ENCODE results near the gene ZNF469. TPM values are rescaled to one million over a fixed set of nuclear protein-coding genes. Genes with fewer than 3 reads are reported as not detected.

ZNF469 gene
- polyA plus RNA-seq, 12 donors, result 3.8 to 31.0 (median 5.8) TPM

DNA sequence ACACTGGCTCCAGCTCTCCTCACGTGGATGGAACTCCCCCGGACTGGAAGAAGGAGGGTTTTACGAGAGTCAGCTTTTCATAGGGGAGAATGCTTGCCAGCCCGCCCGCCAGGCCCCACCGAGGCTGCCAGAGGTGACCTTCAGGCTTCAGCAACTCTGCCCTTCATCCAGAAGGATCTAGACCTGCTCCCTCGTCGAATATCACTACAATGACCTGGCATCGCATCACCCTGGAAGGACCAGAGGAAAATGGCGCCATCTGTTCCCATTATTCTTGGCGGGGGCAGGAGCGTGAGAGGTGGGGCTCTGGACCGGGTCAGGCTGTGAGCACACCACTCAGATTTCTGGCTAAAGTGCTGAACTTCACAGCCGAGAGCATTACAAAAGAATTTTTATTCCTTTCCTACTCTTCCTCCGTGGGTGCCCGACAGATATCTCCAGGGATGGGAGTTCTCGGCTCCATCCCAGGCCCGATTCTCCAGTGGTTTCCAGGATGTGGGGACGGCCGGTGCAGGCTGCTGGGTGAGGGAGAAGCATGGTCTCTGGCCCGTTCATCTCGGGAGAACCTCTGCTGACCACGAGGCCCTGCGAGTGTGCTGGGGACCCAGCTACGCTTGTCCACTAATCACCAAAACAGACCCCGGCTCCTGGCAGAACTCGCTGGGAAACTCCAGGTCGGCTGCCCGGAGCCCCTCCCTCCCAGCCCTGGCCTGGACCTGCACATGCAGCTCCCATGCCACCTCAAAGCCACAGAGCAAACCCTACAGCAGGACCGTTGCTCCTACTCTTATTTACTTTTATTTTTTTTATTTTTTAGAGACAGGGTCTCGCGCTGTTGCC lies 36.8 kb upstream of the ZNF469 start:
- DNase-seq, result peak; percentile 58

DNA sequence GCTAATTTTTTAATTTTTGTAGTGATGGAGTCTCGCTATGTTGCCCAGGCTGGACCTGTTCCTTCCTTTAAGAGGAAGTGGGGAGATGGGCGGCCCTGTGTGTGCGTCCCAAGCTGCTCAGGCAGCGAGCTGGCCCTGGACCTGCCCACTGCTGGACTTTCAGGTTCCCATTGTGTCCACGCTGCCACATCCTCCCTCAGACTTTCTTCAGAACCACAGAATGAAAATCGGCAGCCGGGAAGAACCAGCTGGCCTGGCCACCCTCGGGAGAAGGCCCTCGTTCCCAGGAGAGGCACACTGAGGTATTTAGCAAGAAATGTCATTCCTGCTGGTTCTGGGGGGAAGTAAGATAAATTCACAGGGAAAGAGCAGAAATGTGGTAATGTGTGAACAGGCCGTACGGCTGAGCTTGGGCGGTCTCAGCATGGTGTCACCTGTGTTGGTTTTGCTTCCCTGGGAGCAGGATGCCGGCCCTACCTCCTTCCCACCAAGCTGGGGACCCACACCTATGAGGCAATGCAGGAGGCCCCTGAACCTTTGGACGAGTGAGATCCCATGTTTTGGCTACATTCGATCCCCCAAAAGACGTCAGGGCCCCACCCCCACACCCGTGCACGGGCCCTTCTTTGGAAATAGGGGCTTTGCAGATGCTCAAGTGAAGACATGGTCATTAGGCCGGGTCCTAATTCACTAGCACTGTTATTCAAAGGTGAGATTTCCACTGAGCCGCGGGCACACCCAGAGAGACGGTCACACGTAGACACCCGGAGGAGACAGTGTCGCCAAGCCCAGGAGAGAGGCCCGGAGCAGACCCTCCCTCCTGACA lies 35.9 kb upstream of the ZNF469 start:
- no peak for DNase-seq

DNA sequence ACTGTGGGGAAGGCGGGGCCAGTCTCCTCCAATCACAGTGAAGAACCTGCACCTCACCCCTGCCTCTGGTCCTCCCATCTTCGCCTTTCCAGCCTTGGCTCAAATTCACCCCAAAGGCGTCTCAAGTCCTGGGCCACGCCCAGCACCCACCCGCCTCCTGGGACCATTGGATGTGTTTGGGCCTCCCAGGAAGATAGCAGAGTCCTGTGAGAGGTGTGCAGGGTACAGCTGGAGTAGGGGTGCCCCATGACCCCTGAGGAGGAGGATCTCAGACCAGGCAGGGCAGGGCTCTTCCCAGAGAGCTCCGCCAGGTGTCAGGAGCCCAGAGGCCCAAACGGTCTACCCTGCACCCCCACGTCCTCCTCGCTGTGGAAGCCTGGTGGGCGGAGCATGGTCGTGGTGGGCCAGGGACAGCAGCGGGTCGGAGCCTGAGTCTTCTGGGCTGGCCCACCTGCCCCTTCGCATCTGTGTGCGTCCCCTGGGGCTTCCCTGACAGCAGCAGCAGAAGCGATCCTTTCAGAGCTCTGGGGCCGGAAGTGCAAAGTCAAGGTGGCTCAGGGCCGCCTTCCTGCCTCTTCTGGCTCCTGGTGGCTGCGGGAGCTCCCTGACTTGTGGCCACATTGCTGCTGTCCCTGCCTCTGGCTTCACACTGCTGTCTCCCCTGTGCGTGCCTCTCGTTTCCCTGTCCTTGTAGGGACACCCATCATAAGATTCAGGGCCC lies 34.9 kb upstream of the ZNF469 start:
- DNase-seq, result no peak

DNA sequence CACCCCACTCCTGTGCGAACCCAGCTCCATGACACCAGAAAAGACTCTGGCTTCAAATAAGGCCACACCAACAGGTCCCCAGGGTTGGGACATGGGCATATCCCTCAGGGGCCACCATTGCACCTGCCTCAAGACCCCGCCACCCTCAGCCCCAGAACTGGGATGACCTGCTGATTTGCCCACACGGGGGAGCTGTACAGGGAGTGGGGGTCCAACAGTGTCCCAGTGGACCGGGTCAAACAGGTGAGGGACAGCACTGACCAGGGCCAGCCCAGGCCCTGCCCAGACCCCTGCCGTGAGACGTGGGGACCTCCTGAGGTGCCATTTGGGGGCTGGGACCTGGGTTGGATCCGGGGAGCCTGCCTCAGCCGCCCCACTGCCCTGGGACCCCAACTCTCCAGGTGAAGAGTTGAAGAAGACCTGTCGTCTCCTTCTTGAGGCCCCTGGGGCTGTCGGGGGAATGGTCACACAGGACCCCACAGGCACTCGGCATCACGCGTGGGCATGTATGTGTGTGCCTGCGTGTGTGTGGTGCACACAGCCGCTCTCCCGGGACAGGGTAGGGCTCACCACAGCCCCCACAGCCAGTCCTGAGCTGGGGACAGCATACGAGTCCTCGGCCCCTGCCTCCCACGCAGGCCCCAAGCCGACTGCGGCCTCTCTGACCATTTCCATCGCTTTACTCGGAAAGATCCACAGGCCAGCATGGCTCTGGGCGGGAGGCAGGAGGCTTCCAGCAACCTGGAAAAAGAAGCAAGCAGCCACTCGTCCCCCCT lies 34.2 kb upstream of the ZNF469 start:
- DNase-seq, result no peak

DNA sequence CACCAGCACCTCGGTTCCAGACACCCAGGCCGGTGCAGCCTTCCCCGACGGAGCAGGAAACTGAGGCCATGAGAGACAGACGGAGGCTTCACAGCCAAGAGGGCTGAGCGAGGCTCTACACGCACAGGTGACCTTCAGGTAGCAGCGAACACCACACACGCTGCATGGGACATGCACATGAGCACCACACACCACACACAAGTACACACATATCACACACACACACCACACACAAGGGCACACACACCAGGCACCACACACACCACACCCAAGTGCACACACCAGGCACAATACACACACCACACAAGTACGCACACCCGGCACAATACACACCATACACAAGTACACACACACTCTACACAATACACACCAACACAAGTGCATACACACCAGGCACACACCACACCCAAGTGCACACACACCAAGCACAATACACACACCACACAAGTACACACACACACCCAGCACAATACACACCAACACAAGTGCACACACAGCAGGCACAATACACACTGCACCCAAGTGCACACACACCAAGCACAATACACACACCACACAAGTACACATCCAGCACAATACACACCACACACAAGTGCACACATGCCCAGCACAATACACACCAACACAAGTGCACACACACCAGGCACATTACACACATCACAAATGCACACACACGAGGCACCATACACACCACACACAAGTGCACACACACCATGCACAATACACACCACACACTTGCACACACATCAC lies 33.4 kb upstream of the ZNF469 start:
- no peak for DNase-seq

DNA sequence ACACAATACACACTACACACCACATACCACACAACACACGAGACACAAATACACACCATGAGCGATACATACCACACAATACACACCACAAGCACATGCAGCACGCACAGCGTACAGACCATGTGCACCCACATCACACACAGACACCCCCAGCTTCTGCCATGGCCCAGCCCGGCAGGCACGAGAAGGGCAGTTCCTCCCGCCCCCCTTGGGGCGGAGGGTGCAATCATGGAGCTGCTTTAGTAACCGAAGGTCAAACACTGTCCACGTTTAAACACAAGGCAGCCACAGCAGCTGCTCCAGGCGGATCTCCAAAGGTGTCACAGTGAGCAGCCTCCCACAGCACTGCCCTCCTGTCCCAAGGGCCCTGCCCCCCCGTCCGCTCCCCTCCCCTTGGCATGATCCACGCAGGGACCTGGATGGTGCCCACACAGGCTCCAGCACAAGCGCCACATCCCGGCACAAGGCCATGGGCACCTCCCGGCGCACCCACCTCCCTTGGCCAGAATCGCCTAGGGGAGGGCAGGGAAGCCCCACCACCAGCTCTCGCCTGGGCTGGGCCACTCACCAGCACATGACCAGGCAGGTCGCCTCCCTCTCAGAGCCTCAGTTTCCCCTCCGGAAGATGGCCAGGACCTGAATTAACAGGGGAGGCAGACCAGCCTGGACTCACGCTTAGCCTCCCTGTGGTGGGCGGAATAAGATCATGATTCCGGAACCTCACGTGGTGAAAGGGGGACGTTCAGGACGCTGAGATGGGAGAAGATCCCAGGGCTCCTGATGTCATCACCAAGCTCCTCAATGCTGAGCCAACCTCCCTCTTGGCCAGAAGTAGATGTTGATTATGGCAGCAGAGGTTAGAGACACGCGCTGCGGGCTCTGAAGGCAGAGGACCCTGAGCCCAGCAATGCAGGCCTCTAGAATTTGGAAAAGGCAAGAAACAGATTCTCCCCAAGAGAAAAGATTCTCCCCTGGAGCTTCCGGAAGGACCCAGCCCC lies 32.6 kb upstream of the ZNF469 start:
- DNase-seq, result no peak

DNA sequence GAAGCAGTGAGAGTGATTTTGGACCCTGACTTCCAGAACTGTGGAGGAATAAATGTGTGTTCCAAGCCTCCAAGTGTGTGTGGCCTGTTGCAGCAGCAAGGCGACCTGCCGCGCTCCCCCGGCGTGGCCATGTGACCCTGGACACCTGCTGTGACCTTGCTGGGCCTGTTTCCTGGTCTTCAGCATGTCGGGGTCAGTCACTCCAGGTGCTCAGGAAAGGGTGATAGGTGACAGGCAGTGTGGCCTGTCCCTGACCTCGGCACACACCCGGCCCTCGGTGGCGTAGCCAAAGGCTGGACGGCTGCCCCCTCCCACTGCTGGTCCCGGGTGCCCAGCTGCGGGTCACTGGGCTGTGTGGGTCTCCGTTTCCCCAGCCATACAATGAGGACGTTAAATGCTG lies 31.8 kb upstream of the ZNF469 start:
- DNase-seq, result no peak

DNA sequence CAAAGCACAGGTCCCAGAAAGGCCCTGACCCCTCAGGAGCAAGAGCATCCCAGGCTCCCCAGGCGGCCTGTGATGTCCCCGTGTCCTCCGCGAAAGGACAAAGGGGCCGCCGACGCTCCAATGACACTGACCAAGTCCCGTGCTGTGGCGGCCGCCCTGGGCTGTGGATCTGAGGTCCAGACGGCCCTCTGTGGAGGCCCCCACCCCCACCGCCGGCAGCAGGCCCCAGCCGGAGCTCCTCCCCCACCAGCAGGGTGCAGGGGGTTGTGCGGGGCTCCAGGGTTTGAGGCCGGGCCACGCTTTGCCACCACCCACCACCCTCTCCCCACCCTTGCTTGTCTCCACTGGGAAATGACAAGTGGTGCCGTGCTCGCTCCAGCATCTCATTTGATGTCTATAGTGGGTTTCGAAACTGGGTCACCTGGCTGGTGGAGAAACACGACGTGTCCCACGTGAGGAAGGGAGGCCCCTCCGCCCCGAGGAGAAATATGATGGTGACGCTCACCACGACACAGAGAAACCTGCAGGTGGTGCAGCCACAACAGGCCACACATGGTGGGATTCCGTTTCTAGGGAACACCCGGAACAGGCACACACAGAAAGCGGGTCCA lies 31.2 kb upstream of the ZNF469 start:
- DNase-seq, result no peak

DNA sequence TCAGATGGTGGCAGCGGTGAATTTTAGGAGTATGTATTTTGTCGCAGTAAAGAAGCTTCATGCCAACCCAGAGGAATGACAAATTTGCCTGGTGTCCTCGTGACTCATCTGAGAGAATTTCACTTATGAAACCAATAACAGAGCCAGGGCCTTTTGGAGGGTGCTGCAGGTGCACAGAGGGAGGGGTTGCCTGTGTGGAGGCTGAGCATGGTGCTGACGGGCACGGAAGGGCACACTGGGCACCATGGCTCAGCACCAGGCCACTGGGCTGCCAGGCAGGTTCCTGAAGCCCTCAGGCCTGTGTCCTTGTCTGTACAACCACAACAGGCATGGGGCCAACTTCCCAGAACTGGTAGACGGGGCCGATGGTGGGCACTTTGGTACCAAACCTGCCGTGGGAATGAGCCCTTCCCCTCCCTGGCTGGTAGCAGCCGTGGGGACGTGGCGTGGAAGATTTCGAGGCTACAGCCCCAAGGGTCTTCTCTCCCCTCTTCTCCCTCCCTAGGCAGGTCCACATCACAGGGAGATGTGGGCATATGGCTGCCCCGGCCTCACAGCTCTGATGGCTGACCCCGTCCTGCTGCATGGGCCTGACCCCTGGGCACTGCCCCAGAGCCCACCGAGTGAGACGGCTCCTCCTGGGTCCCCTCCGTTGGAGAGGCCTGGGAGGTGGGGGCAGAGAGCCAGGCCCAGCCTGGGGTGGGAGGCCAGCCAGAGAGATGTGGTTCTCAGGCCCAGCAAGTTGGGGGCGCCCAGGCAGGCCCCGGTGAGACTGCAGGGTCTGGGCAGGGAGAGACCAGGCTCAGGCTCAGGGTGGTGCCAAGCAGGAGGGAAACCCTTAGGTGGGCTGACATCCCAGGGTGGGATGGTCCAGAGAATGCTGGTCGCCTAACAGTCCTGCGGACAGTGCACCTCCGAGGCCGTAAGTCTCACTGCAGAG lies 30.2 kb upstream of the ZNF469 start:
- DNase-seq, result no peak

DNA sequence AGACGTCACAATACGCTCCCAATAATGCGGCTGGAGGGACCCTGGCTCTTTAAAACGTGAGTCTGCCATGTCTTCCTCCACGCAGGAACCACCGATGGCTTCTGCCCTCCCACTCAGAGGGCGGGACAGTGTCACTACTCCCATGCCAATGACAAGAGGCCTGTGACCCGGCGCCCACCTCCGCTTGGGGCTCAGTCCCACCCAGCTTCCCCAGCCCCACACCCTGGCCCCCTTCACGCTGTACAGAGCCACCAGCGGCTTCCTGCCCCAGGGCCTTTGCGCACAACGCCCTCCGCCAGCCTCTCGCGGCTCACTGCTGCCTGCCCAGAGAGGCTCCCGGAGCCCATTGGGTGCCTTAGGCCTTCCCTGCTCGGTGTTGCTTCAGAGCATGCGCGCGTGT lies 29.5 kb upstream of the ZNF469 start:
- DNase-seq, result no peak

DNA sequence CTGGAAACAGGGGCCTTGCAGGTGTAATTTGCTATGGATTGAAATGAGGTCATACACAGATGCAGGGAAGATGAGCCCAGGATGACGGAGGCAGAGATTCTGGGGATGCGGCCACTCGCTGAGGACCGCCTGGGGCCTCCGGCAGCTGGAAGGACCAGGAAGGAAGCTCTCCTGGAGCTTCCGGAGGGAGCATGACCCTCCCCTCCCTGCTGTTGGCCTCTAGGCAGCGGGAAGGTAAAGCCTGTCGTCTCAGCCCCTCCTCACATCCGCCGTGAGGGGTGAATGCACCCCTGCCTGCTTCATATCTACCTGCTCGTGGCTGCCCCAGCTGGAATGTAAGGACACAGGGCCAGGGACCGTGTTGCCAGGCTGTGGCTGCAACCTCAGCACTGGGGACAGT lies 29.1 kb upstream of the ZNF469 start:
- DNase-seq, result no peak

DNA sequence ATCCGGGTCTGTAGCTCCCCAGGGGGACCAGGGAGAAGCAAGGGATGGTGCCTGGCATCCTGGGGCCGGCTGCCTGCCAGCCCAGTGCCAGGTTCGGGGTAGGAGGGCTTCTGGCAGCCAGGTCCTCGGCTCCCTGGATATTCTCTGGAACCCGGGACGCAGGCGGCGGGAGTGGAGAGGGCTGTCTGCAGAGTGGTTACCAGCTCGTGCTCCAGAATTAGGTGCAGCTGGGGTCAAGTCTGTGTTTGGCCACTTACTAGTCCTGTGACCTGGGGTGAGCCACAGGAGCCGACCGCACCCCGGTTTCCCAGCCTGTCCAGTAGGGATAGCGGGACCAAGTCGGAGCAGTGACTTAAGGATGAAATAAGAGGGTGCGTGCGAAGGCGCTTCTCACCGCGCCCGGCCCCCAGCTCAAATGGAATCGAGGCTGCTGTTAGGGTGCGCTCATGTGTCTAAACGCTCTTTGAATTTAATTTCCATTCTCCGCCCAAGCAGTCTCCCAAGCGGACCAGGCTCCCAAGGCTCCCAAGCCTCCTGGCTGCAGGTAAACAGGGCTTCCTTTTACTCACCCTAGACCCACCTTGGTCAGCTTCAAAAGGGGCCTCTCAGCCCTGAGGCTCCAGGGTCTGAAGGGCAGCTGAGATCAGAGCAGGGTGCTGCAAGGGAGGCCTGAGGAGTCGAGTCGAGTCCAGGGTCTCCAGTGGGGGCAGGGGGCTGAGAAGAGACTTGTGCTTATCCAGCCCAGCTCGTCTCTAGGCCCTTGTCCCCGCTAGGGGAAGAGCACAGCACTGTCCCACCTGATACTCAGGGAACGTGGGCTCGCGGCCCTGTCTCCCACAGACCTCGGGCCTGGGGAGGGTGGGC lies 28.3 kb upstream of the ZNF469 start:
- DNase-seq, result no peak

DNA sequence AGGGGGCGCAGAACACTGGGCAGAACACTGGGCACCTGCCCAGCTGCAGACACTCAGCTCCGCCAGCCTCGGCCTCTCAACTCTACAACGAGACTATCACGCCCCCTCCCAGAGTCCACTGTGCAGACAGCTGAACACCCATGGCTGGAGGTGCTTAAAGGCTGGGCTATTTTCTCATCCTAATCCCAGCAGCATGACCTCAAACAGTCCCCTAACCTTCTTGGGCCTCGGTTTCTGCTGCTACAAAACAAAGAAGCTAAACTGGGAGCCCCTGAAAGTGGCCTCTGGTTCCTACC lies 27.7 kb upstream of the ZNF469 start:
- DNase-seq, result no peak

DNA sequence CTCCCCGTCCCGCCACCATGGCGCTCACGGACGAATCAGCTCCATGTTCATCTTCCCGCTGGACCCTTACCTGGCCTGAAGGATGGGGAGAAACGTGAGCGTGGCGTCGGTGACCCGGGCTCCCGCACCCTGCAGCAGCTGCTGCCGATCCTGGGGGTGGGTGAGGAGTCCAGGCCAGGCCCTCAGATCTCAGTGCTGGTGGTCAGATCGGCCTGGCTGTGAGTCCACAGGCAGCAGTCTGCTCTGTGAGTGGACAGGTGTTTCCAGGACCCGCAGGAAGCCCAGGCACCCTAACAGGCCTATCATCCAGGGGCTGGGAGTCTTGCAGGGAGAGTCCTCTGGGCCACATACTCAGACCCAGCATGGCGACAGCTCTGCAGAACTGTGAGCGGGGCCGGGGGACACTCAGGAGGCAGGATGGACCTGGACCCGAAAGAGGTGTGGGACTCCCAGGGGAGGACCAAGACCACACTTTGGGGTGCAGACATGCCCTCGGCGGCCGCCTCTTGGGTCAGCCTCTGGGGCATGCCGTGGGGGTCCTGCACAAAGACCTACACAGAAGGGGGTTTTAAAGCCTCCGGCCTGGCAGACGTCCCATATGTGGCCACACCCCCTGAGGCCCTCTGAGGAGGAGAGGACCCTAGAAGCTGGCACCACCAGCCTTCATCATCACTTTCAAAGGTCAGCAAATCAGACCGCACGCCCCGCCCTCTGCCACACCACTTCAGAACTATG lies 27.2 kb upstream of the ZNF469 start:
- no peak for DNase-seq

DNA sequence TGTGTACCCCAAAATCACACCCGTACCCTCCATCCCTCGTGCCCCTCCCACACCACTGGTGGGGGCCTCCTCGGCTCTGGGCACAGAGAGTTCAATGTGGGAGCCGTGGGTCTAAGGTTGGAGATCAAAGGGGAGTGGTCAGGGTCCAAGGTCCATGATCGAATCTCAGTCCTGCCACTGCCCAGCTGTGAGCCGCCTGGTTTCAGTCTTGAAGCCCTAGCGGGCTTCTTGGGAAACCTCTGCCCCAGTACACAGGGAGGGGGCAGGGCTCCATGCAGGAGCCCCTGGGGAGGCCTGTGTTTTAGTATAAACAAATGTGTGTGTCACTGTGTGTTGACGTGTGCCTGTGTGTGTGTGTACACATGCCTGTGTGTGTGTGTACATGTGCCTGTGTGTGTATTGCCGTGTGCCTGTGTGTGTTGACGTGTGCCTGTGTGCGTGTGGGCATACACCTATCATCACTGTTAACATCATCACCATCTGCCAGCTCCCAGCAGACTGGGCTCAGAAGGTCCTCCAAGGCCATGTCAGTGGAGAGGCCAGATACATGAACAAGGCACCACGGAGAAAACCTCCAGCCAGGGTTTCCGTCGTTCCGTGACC lies 26.5 kb upstream of the ZNF469 start:
- DNase-seq, result no peak

DNA sequence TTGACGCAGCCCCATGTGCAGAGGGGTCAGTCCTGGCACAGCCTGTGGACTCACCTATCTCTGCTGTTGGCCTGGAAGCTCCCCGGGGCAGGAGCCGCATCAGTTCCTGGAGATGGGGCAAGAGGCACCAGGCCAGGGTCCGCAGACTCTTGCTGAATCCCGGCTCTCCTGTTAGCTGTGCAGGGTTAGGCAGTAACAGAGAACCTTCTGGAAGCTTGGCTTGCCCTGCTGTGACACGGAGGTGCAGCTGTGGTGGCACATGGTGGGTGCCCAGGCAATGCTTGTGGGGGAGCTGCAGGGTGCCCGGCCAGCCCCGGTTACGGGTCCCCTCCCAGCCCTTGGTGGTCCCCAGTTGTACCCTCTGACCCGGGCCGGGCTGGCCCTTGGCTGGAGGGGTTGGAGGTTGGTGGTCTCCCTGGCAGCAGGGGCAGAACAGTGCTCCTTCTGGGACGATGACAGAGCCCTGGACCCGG lies 26.0 kb upstream of the ZNF469 start:
- no peak for DNase-seq
